Stimulated activated CD4-positive, alpha-beta T cell treated with anti-CD3 and anti-CD28 coated beads, Interleukin-15, amount 100 ng/mL, for 48 hours (primary cell): ENCODE results near the gene SIT1.

ENCODE experiments used
- DNase-seq, 2 donors: peaks; one replicate each; pipeline ENCODE4 v3.0.0-alpha.2; 2020; ENCODE audit warnings: low read depth in 2 of 2

The SIT1 gene, protein sequence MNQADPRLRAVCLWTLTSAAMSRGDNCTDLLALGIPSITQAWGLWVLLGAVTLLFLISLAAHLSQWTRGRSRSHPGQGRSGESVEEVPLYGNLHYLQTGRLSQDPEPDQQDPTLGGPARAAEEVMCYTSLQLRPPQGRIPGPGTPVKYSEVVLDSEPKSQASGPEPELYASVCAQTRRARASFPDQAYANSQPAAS

DNA sequence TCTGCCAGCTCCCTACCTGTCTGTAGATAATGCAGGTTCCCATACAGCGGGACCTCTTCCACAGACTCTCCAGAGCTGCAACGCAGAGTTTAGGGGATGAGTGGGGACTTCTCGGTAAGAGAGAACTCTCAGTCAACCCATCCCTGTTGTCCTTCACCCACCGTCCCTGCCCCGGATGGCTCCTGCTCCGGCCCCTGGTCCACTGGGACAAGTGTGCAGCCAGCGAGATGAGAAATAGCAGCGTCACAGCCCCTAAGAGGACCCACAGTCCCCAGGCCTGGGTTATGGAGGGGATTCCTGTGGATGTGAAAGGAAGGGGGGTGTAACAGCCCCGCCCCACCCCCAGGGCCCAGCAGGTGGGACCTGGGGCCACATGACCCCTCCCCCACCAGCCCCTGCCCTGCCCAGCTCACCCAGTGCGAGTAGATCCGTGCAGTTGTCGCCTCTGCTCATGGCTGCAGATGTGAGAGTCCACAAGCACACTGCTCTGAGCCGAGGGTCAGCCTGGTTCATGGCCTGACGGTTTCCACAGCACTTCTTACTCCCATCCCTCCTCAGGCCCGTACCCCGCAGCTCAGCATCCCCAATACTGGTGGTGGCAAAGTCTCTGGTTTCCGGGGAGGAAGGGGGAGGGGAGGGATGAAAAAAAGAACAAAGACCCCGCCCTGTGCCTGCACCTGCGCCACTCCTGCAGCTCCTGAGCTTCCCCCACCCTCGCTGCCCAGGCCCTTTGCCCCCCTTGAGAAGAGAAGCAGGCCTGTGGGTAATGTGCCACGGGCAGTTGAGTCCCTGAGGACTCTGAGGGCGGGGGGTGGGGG is at the start of gene SIT1:
SIT1 (minus strand) TSS at position 591 of the 818 bp plus-strand sequence; CDS start at position 513, 78 bp downstream.
- DNase-seq, result peak in 1 of 2 donors; percentile 35

GRCh38 chr9:35700031-35700430 is 49.3 kb upstream of the SIT1 start:
- no peak for DNase-seq

GRCh38 chr9:35698231-35698630 is 47.5 kb upstream of the SIT1 start:
- no peak for DNase-seq

GRCh38 chr9:35697486-35697885 is 46.8 kb upstream of the SIT1 start:
- DNase-seq, result no peak

DNA sequence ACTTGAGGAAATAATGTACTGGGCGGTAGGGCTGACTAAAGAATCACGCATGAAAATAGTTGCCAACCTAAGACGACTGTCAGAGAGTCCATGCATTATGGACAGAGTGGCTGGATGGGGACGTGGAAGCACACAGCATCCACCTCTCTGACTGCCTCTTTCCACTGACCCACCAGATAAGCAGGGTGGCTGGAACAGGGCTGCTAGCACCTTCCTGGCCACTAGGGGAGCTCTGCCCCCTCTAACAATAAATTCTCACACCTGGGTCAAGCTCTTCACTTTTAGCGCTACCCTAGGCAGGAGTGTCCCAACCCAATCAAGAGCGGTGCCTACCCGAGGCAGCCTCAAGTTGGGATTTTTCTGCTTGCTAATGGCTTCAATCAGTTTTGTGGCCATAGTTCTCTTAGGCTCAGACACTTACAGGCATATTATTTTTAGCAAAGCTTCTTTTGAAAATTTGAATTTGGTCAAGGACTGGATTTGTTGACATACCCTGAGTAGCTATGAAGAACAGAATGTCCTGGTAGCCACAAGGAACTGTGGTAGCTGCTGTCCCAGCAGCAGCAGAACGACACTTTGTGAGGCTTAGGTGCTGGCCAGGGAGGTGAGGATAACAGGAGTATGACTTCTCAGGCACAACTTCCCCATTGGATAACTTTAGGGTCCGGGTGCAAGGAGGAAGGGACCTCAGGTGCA is 45.9 kb upstream of the SIT1 start:
- no peak for DNase-seq

DNA sequence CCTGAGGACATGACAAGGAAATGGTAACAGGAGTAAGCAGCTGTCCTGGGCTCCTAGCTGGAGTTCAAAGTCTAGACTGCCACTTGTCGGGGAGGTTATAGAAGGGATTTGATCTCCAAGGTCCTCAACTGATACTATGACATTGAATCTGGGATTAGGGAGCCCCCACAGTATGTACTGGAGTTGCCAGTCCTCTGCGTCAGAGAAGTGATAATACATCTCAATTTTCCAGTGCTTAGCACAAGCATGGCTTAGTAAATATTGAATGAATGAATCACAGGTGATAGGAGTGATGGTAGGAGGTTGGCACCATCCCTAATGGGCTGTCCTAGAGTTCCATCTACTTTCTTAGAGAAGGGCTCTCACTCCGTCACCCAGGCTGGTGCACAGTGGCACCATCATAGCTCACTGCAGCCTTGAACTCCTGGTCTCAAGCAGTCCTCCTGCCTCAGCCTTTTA is 45.2 kb upstream of the SIT1 start:
- DNase-seq, result no peak

DNA sequence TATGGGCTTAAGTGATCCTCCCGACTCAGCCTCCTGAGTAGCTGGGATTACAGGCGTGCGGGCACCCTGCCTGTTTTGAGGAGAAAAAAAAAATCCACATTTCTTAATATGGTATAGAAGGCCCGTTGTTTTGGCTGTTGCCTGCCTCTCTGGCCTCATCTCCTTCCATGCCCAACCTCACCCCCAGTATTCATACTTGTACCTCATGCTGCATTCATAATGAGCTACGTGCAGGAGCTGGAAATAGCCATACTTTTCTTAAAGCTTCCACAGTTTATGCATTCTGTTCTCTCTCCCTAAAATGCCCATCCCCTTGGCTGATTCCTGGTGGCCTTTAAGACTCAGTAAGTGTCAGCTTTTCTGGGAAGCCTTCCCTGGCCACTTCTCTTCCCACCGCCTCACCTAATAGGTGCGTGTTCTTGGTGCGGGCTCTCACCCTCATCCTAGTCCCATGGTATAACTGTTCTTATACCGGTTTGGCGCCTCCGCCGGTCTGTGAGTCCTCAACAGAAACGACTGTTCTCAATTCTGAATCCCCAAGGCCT is 41.1 kb upstream of the SIT1 start:
- no peak for DNase-seq

DNA sequence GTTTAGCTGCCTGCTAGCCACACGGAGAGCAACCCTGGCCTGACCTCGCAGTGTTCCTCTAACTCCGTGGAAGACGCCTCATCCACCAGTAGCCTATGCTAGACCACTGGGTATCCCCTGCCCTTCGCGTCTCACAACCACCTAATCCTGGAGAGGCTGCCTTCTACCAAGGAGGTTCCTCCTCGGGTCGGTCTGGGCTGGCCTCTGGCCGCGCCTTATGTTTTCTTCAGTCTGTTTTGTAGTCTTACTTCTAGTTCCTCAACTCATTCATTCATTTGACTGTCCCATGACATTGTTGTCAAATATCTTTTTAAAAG is 40.6 kb upstream of the SIT1 start:
- DNase-seq, result no peak

- no peak for DNase-seq
These were observed 40.0 kb upstream of the SIT1 start for GRCh38 chr9:35690614-35691333.

DNA sequence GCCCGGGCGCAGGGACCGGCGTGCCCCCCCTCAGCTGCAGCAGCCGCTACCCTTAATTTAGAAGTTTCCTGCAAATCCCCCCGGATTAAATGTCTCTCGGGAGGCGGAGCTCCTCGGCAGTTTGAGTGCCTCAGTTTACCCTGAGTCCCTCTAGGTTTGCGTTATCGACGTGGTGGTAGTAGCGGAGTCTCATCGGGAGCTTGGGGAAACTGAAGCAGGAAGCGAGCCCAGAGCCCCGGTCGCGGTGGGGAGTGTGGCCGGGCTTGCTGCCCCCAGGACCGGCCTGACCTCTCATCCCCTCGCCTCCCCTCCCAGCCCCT is 39.5 kb upstream of the SIT1 start:
- DNase-seq, result no peak

GRCh38 chr9:35689542-35690293 is 39.0 kb upstream of the SIT1 start, which contains the start of gene TPM2:
TSS of gene TPM2 (minus strand) at chr9:35689925. CDS start at chr9:35689817, 108 bp downstream.
- no peak for DNase-seq

- no peak for DNase-seq
These were observed 38.1 kb upstream of the SIT1 start for GRCh38 chr9:35688558-35689541.

- DNase-seq, result no peak
These were observed 37.3 kb upstream of the SIT1 start for GRCh38 chr9:35687972-35688557.

GRCh38 chr9:35687306-35687705 is 36.6 kb upstream of the SIT1 start:
- DNase-seq, result no peak

GRCh38 chr9:35686222-35687203 is 35.8 kb upstream of the SIT1 start:
- DNase-seq, result no peak

GRCh38 chr9:35685506-35685905 is 34.8 kb upstream of the SIT1 start:
- no peak for DNase-seq

- DNase-seq, result no peak
These were observed 34.2 kb upstream of the SIT1 start for GRCh38 chr9:35684921-35685320.

GRCh38 chr9:35683323-35683722 is 32.6 kb upstream of the SIT1 start:
- DNase-seq, result no peak
